ENCODE measurements around the gene ARPP21.
"Not testable (repeated sequence)": the region's sequence is repeated elsewhere in the genome, so short reads cannot be mapped to it uniquely, and the experiment has no call there.

ARPP21 gene

GRCh38 chr3:35639254-35640186 lies at the start of gene ARPP21:
ARPP21 (plus strand) TSS chr3:35639525; CDS start chr3:35681752, 42,227 bp downstream.
- DNase-seq = no peak

GRCh38 chr3:35592589-35593295 lies 46.6 kb upstream of the ARPP21 start:
- no peak for DNase-seq

DNA sequence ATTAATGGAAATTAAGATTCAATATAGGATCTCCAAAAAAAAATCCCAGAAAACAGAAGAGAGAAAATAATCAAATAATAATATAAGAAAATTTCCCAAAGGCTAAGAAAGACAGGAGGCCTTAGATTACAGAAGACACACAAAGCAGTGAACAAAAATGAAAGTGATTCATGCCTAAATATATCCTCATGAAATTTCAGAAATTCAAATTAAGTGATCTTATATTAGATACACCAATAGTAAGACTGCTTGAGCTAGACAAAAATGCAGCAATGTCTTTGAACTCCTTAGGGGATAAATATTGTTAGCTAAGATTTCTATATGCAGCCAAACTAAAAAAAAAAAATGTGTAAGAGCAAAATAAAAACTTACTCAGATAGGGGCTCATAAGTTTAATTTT lies 44.6 kb upstream of the ARPP21 start:
- no peak for DNase-seq

GRCh38 chr3:35596335-35596995 lies 42.9 kb upstream of the ARPP21 start:
- no peak for DNase-seq

GRCh38 chr3:35597490-35597889 lies 41.8 kb upstream of the ARPP21 start:
- no peak for DNase-seq

DNA sequence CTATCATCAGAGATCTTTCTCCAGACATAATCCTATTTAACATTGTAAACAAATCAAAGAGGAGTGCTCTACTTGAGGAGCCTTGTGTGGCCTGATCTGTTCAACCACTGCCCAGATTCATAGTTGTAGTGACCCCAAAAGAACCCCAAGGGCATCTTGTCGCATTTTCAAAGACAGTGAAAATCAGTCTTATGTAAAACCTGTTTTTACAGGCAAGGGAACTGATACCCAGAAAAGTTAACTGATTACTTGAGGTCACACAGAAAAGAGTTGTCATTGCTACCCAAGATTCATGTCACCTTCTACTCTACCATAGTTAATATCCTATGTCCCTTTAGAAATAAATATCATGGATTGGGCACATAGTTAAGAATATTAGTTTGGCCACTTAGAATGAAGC lies 40.5 kb upstream of the ARPP21 start:
- no peak for DNase-seq

- no peak for DNase-seq
Measured at GRCh38 chr3:35601959-35602358, 37.4 kb upstream of the ARPP21 start.

GRCh38 chr3:35602395-35602936 lies 36.9 kb upstream of the ARPP21 start:
- no peak for DNase-seq

- DNase-seq = no peak
Measured at GRCh38 chr3:35616346-35616745, 23.0 kb upstream of the ARPP21 start.

GRCh38 chr3:35617370-35617769 lies 22.0 kb upstream of the ARPP21 start:
- DNase-seq = no peak

- not testable (repeated sequence) for DNase-seq
Measured at GRCh38 chr3:35620238-35620637, 19.1 kb upstream of the ARPP21 start.

DNA sequence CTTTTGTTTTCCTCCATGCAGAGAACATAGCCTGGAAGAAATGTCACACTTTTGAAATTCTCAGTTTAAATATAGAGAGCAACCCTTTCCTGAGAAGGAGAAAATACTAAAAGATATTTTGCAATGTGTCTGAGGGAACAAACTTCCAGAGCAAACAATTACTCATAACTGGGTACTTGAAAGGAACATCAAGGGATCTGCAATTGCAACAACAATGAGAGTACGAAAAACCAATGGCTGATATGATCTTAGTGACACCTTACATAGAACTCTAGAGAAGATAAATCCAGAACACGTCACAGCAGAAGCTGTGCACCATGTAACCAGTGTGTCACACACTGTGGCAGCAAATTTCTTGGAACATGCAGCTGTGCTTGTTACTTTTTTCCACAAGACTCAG lies 14.6 kb upstream of the ARPP21 start:
- DNase-seq = no peak

DNA sequence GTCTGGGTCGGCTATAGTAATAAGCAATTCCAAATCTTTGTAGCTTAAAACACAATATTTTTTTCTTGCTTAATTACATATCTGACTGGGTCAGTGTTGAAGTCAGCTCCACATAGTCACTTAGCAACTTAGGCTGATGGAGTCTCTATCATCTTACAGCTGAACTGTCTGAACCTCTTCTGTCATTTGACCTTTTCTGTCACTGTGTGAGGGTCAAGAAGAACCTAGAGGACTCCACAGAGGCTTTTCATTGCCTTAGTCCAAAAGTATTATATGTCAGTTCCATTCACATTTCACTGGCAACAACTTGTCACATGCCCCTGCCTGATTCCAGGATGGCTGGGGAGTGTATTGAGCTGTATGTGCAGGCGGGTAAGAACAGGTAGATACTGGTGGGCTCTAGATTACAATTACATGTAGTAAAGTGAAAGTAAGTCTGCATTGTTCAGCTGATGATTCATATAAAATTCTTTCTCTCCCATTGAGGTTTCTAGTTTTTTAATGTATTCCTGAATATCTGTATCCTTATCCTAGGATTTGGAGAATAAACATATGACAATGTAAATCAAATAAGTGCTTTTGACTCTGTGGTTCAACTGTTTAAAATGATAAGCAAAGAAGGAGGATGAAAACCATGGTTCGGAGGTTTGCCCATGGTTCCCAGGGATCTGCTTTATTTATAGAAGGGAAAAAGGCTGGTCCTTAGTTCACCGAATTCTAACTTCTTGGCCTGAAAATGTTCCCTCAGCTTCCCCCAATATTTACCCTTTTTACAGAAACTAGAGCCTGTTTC lies 5.8 kb upstream of the ARPP21 start:
- DNase-seq = no peak

- DNase-seq = no peak
Measured at GRCh38 chr3:35635407-35635806, 3.9 kb upstream of the ARPP21 start.

DNA sequence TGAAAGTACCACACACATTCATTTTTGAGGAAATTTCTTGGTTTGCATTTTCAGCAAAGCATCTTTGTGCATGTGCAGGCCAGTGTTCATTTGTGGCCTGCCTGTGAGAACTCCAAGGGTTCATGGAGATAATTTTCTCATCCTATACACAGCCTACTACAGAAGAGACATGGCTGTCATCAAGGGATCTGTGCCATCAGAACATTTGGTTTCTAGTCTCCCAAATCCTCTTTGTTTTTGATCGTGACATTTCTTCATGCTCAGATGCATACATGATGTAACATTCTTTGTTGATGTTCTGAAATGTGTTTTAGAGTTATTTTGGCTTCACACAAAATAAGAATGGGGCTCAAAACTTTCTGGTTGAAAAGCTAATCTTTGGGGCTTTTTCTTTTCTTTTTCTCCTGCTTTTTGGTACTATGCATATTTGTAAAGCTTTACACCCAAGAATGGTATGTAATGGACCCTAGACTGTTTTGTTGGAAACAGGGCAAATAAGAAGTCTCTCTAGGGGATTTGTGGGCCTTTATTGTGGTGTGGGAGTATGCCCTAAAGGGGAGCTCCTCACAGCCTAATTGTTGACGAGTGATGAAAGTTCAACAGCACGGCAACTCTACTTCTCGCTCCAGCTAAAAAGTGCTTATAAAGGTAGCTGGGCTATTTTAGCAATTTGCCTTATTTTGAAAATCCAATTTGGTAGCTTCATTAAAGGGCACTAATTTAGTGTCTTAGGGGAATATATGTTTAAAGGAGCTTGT lies 3.2 kb upstream of the ARPP21 start:
- no peak for DNase-seq

- no peak for DNase-seq
Measured at GRCh38 chr3:35638251-35638979, 910 bp upstream of the ARPP21 start.

DNA sequence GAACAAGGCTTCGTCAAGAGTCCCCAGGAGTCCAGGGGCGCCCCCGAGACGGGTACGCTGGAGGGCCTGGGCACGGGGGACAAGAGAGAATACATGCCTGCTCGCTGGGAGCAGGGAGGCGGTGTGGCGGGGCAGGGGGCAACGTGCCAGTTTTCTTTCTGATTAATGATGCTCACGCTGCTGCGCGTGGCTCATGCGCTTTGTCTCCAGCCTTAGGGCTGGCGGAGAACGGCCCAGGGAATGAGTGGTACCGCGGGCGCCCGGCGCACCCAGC lies 408 bp upstream of the ARPP21 start:
- no peak for DNase-seq

DNA sequence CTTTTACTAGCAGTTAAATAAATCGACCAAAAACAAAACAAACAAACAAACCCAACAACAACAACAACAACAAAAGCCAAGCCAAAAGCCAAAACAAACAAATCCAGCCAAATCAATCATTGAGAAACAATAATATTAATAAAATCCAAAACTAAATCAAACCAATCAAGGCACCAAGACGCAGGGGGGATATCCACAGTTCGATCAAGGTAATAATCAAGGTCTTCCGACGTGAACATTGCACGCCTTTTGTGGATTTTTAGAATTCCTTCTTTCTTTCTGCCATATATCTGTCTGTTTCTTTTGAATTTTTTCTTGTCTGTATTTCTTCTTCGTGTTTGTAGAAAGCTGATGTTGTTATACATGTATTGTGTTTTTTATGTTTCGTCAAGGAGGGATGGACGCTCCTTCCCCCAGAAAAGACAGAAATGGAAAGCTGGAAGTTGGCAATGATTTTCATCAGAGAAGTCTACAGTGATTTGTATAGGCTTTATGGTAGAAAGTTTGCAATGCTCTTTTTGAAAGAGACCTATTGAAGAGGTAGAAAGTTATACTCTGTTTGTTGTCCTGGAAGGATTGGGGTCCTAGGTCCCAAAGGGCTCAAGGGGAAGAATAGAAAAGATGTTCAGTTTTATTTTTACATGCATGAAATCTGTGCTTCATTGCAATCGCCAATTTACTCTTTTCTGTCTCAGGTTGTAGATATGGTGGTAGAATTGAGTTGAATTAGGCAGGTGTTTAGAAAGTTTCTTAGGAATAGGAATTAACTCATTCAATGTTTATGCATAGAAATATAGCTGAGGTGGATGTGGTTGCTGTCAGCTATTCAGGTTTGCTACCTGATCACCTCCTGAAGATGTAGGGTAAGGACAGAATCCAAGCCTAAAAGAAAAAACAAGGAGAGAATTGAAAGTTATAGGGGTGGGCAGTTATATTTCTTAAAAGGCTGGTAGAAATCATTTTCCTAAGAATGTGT lies 1.2 kb downstream of the ARPP21 start:
- no peak for DNase-seq

- DNase-seq = no peak
Measured at GRCh38 chr3:35641331-35641730, 2.0 kb downstream of the ARPP21 start.

GRCh38 chr3:35641920-35642527 lies 2.7 kb downstream of the ARPP21 start:
- no peak for DNase-seq
